ENCODE results near the gene SLC38A11.

GRCh38 chr2:164890544-164890943, 64.8 kb downstream of the SLC38A11 start:
- TF ChIP-seq JUND (IDR thresholded peaks at IDR 0.05; ENCODE audit: low read depth, low read length) (no peak), WRNIP1 (IDR thresholded peaks at IDR 0.05; ENCODE audit: borderline replicate concordance, low read depth, low read length) (no peak), RFX5 (IDR thresholded peaks at IDR 0.05; ENCODE audit: low read depth, low read length) (no peak), CTCF (IDR thresholded peaks at IDR 0.05 in 2 of 3, conservative IDR thresholded peaks at IDR 0.05 in 1 of 3; ENCODE audit: control insufficient read depth in 2 of 3, extremely low read depth in 1 of 3, insufficient read depth in 1 of 3, low read depth in 3 of 3, low read length in 3 of 3) (no peak), TAF1 (IDR thresholded peaks at IDR 0.05; ENCODE audit: borderline replicate concordance, low read depth, low read length) (no peak), STAT3 (IDR thresholded peaks at IDR 0.05; ENCODE audit: low read depth, low read length) (no peak), EP300 (IDR thresholded peaks at IDR 0.05; ENCODE audit: borderline replicate concordance in 1 of 2, control insufficient read depth in 1 of 2, low read depth in 2 of 2, low read length in 2 of 2) (no peak)
